HEK293 (cell line): ENCODE measurements around the gene DDOST.

ENCODE experiments used
- KLF10 ChIP-seq: fragments of 450-650 bp; IDR thresholded peaks from 2 replicates; pipeline ENCODE4 v1.5.1; 2018; ENCODE audit warnings: missing biosample characterization, mild to moderate bottlenecking, missing genetic modification characterization
- SCRT1 ChIP-seq: fragments of 450-650 bp; formaldehyde crosslinking; IDR thresholded peaks from 2 replicates; pipeline ENCODE4 v1.5.1; 2016; ENCODE audit warnings: missing biosample characterization, missing genetic modification characterization, borderline replicate concordance
- SP2 ChIP-seq: fragments of 450-650 bp; formaldehyde crosslinking; IDR thresholded peaks from 2 replicates; pipeline ENCODE4 v1.5.1; 2016; ENCODE audit warnings: missing biosample characterization, missing genetic modification characterization
- TCF7L2 ChIP-seq: IDR thresholded peaks from 2 replicates; pipeline ENCODE4 v1.6.1; 2011; ENCODE audit warnings: low read depth, mild to moderate bottlenecking, inconsistent platforms, low read length, moderate library complexity, borderline replicate concordance
- ZBTB44 ChIP-seq: fragments of 450-650 bp; IDR thresholded peaks from 2 replicates; pipeline ENCODE4 v1.5.1; 2018; ENCODE audit warnings: missing biosample characterization, mild to moderate bottlenecking, missing genetic modification characterization
- ZFP69B ChIP-seq: fragments of 450-650 bp; formaldehyde crosslinking; IDR thresholded peaks from 2 replicates; pipeline ENCODE4 v1.5.1; 2016; ENCODE audit warnings: missing biosample characterization, missing genetic modification characterization
- ZNF26 ChIP-seq: fragments of 450-650 bp; formaldehyde crosslinking; IDR thresholded peaks from 2 replicates; pipeline ENCODE4 v1.5.1; 2016; ENCODE audit warnings: missing biosample characterization, missing genetic modification characterization
- ZNF274 ChIP-seq, 2 experiments: fragments of 200-500 bp in 1 of 2; fragments of 450-650 bp in 1 of 2; sonication (Bioruptor generic) in 1 of 2; formaldehyde crosslinking in 1 of 2; IDR thresholded peaks; 2 replicates each; pipeline versions ENCODE4 v1.5.1 to v1.6.1; 2014 to 2016; ENCODE audit warnings: borderline replicate concordance in 1 of 2, inconsistent platforms in 1 of 2, low read length in 1 of 2, missing biosample characterization in 1 of 2, missing genetic modification characterization in 1 of 2
- ZNF280D ChIP-seq: fragments of 450-650 bp; formaldehyde crosslinking; IDR thresholded peaks from 2 replicates; pipeline ENCODE4 v1.5.1; 2016; ENCODE audit warnings: missing biosample characterization, missing genetic modification characterization
- ZNF555 ChIP-seq: fragments of 450-650 bp; formaldehyde crosslinking; conservative IDR thresholded peaks from 2 replicates; pipeline ENCODE4 v1.5.1; 2017; ENCODE audit warnings: missing biosample characterization, mild to moderate bottlenecking, missing genetic modification characterization, inconsistent platforms
- ZNF747 ChIP-seq: fragments of 450-650 bp; formaldehyde crosslinking; IDR thresholded peaks from 2 replicates; pipeline ENCODE4 v1.5.1; 2016; ENCODE audit warnings: missing biosample characterization, missing genetic modification characterization
- TF ChIP-seq, protein P1 (sequence below): fragments of 450-650 bp; formaldehyde crosslinking; IDR thresholded peaks from 2 replicates; pipeline ENCODE4 v1.5.1; 2016; ENCODE audit warnings: missing biosample characterization, missing genetic modification characterization

- TF ChIP-seq ZFP69B (no peak), KLF10 (tag by site-specific recombination) (no peak), TCF7L2 (no peak), ZNF555 (no peak), SCRT1 (tag by site-specific recombination) (no peak), ZNF26 (tag by site-specific recombination) (no peak), ZNF747 (tag by site-specific recombination) (no peak), ZNF280D (tag by site-specific recombination) (no peak), SP2 (tag by site-specific recombination) (no peak), ZNF274 (IDR thresholded peaks at IDR 0.05; ENCODE audit: low read length) (no peak), ZNF274 (tag by site-specific recombination; IDR thresholded peaks at IDR 0.05; ENCODE audit: borderline replicate concordance) (no peak), ZBTB44 (tag by site-specific recombination) (no peak)
- TF ChIP-seq, protein P1, sequence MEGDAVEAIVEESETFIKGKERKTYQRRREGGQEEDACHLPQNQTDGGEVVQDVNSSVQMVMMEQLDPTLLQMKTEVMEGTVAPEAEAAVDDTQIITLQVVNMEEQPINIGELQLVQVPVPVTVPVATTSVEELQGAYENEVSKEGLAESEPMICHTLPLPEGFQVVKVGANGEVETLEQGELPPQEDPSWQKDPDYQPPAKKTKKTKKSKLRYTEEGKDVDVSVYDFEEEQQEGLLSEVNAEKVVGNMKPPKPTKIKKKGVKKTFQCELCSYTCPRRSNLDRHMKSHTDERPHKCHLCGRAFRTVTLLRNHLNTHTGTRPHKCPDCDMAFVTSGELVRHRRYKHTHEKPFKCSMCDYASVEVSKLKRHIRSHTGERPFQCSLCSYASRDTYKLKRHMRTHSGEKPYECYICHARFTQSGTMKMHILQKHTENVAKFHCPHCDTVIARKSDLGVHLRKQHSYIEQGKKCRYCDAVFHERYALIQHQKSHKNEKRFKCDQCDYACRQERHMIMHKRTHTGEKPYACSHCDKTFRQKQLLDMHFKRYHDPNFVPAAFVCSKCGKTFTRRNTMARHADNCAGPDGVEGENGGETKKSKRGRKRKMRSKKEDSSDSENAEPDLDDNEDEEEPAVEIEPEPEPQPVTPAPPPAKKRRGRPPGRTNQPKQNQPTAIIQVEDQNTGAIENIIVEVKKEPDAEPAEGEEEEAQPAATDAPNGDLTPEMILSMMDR (tag by site-specific recombination), result no peak
Observed at GRCh38 chr1:20660363-20660762, 806 bp downstream of the DDOST start.
